Right lobe of liver (tissue), 6 donors: Measurements from ENCODE around the gene FAM171A2. TPM values are rescaled to one million over a fixed set of nuclear protein-coding genes. Genes with fewer than 3 reads are reported as not detected.
A peak's percentile ranks its signal among the peaks of the same experiment; 100 is the strongest.

ENCODE experiments used
- ATAC-seq, 4 donors: fragments of 200-7000 bp; cut with Tn5 transposase; one replicate each; pipeline ENCODE4 v1.9.1; 2020; ENCODE audit warnings: mild to moderate bottlenecking in 4 of 4, moderate library complexity in 4 of 4
- DNase-seq, 3 donors: peaks; one replicate each; pipeline ENCODE4 v3.0.0-alpha.2; 2020
- H3K27ac ChIP-seq, 3 donors: fragments of 200-600 bp; one replicate each; pipeline ENCODE4 v1.8.0; 2022
- H3K27me3 ChIP-seq, 2 donors: fragments of 200-600 bp; one replicate each; pipeline ENCODE4 v1.8.0; 2022
- H3K36me3 ChIP-seq, 4 donors: fragments of 200-600 bp; sonication (generic) in 1 of 4; one replicate each; pipeline versions ENCODE4 v1.5.1 to v1.8.0; 2017 to 2022; ENCODE audit warnings: control low read depth in 1 of 4
- H3K4me1 ChIP-seq, 4 donors: fragments of 200-600 bp; sonication (generic) in 1 of 4; one replicate each; pipeline versions ENCODE4 v1.5.1 to v1.8.0; 2017 to 2022; ENCODE audit warnings: control low read depth in 1 of 4
- H3K4me3 ChIP-seq, 3 donors: fragments of 200-600 bp; one replicate each; pipeline ENCODE4 v1.8.0; 2022
- H3K9me3 ChIP-seq, 4 donors: fragments of 200-600 bp; sonication (generic) in 1 of 4; one replicate each; pipeline versions ENCODE4 v1.5.1 to v1.8.0; 2017 to 2022; ENCODE audit warnings: control low read depth in 1 of 4
- CTCF ChIP-seq, 4 donors: fragments of 200-600 bp in 3 of 4; fragments of 450-650 bp in 1 of 4; IDR thresholded peaks; one replicate each; pipeline versions ENCODE4 v1.5.1 to v1.8.0; 2016 to 2022; ENCODE audit warnings: antibody characterized with exemption in 4 of 4, mild to moderate bottlenecking in 2 of 4
- POLR2A ChIP-seq: fragments of 450-650 bp; IDR thresholded peaks from one replicate; pipeline ENCODE4 v1.6.1; 2017; ENCODE audit warnings: antibody characterized with exemption, mild to moderate bottlenecking
- WGBS: methylation state at CpG from one replicate; pipeline ENCODE4 v1.1.6; 2018; ENCODE audit warnings: low coverage, low lambda C conversion rate; ENCODE audit not compliant: insufficient coverage; ENCODE audit errors: missing lambda C conversion rate; 5-methylcytosine and 5-hydroxymethylcytosine counted together
- intact Hi-C, 2 donors: fragments of 100-400 bp; cut with DNase I; formaldehyde crosslinking; loops; one replicate each; pipeline versions ENCODE4 v1.11.2 to v1.14.1; 2022
- total RNA-seq, 6 experiments: library from RNA; depleted of rRNA in 2 of 6; stranded (reverse); fragments of >200 nt in 2 of 6; fragmentation: NEBNext Ultra II Directional in 3 of 6; extraction: Animal tissue kit (Norgen Biotek cat#: 25700) in 3 of 6; gene quantifications; one replicate each; pipeline versions ENCODE4 v1.1.0 to v1.2.4, GENCODE V29; 2016 to 2023
- donor health status: DM: no; HTN: yes; CAD: no.
- donor health status: DM: no; HTN: no; CAD: no.
- donor health status: DM: no; HTN: no; CAD: no.
- donor health status: DM: no; HTN: yes; CAD: no.
- donor health status: DM: no; HTN: yes; CAD: no.

The FAM171A2 gene
- total RNA-seq, 6 experiments from 2014 or later = 0.16 to 0.68 (median 0.39) TPM

GRCh38 chr17:44400226-44400847 lies 36.7 kb upstream of the FAM171A2 start:
- no peak overlapping the region for H3K4me3 ChIP-seq
- DNase-seq (no peak), ATAC-seq (peak in 3 of 4 donors; percentile 44 to 56 (median 47))
- peaks cover 0 to 28% (median 5%) of the 10 kb centered on the region in 4 donors for H3K36me3 ChIP-seq
- 98% methylated on average over 3 of the region's 3 CpGs for WGBS
- TF ChIP-seq CTCF (IDR thresholded peaks at IDR 0.05) (peak; percentile 23 to 45 (median 41)), POLR2A (no peak)
- no peak overlapping the region for H3K27ac ChIP-seq
- intact Hi-C loops = no loop called here
- H3K9me3 ChIP-seq = no peaks in the 10 kb centered on the region
- H3K27me3 ChIP-seq = no peaks in the 10 kb centered on the region
- no peaks in the 10 kb centered on the region for H3K4me1 ChIP-seq

DNA sequence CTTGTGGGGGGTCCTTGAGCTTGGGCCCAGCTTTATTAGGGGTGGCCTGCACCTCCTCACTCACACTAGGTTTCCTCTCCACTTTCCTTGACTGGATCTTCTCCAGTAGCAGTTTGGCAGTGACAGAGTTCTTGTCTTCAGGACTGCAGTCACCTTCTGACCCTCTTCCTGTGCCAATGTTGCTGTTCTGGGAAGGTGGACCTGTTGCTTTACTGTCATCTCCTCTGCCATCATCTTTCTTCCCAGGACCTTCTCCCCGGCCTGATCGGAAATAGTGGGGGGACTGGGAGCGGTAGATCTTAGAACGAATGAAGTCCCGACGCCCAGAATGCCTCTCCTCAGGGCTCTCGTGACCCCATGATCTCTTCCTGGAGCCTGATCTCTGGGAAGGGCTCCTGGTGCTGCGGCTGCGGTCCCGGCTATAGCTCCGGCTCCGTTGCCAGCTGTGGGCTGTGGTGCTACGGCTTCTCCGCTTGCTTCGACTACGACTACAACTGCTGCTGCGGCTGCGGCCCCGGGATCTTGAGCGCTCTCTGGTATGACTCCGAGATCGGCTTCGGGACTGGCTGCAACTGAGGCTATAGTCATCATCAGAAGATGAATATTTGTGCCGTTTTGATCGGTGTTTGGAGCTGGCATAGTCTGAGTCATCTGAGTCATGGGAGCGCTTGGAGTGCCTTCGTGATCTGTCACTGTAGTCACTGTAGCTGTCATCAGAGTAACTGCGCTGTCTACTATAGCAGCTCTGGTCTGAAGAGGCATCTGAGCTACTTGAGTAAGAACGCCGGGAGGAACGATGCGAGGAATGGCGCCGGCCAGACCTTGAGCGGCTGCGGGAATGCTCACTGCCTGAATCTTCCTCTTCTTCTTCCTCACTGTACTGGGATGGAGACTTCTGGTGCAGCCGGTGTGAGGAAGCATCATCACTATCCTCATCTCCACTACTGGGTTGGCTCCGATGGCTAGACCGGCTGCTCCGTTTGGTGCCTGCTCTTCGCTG lies 35.3 kb upstream of the FAM171A2 start:
- H3K9me3 ChIP-seq = no peaks in the 10 kb centered on the region
- H3K27me3 ChIP-seq = no peaks in the 10 kb centered on the region
- DNase-seq (no peak), ATAC-seq (no peak)
- H3K4me1 ChIP-seq = no peaks in the 10 kb centered on the region
- intact Hi-C loops = no loop called here
- TF ChIP-seq CTCF (IDR thresholded peaks at IDR 0.05) = no peak
- no peak for TF ChIP-seq POLR2A
- H3K4me3 ChIP-seq = no peak overlapping the region
- no peak overlapping the region for H3K27ac ChIP-seq
- 92% methylated on average over 28 of the region's 41 CpGs for WGBS
- H3K36me3 ChIP-seq = peaks cover 0 to 28% (median 5%) of the 10 kb centered on the region in 4 donors

DNA sequence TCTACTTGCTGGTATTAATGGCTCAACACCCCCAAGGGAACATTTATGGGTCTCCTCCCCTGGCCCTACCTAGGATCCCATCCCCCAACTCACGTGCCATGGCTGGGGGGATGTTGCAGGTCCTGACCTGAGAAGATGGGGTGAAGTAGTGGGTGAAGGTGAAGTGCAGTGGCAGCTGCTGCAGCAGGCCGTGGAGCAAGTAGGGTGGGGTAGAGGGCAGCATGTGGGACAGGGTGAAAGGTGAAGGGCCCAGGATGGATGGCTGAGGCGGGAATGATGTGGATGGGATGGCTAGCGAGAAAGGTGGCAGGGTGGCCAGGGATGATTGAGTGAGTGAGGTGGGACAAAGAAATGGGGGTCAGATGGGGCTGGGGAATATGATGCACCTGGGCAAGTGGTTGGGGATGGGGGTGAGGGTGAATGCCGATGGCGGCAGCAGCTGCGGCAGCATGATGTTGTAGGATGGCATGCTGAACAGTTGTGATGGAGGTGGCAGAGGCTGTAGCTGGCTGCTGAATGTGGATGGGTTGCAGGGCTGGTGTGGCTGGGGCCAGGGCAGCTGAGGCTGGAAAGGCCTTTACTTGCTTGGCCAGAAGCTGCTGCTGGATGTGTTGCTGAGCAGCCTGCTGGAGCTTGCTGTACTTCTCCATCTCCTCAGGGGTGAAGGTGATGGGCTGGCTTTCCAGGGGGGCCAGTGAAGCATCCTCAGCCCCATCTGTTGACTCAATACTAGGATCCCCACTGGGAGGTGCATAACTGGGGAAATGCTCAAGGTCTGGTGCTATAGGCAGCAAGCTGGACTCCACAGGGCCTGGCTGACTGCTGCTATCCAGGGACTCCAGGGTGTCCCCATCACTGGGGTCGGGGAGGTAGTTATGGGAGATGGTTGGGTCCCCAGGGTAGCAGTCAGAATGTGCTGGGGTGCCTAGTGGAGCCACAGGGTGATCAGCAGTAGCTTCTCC lies 34.1 kb upstream of the FAM171A2 start:
- H3K27ac ChIP-seq = no peak overlapping the region
- H3K9me3 ChIP-seq = no peaks in the 10 kb centered on the region
- H3K27me3 ChIP-seq = no peaks in the 10 kb centered on the region
- no peak for DNase-seq
- 94% methylated on average over 6 of the region's 8 CpGs for WGBS
- H3K4me3 ChIP-seq = no peak overlapping the region
- peak in 1 of 4 donors; percentile 9 for ATAC-seq
- TF ChIP-seq POLR2A (no peak), CTCF (IDR thresholded peaks at IDR 0.05) (no peak)
- intact Hi-C loops = no loop called here
- H3K36me3 ChIP-seq = peaks cover 0 to 24% (median 4%) of the 10 kb centered on the region in 4 donors
- H3K4me1 ChIP-seq = no peaks in the 10 kb centered on the region

- Histone ChIP-seq H3K4me3 (no peak overlapping the region), H3K27me3 (no peaks in the 10 kb centered on the region), H3K9me3 (no peaks in the 10 kb centered on the region), H3K4me1 (no peaks in the 10 kb centered on the region), H3K36me3 (peaks cover 0 to 20% (median 4%) of the 10 kb centered on the region in 4 donors), H3K27ac (no peak overlapping the region)
- intact Hi-C loops = no loop called here
- TF ChIP-seq POLR2A (no peak), CTCF (IDR thresholded peaks at IDR 0.05) (no peak)
- DNase-seq (no peak), ATAC-seq (no peak)
- WGBS = 94% methylated on average over 4 of the region's 5 CpGs
Measured at GRCh38 chr17:44396946-44397345, 33.3 kb upstream of the FAM171A2 start.
